Measurements from ENCODE around the gene ACSM2B.
"Not testable (repeated sequence)": the region's sequence is repeated elsewhere in the genome, so short reads cannot be mapped to it uniquely, and the experiment has no call there.

ACSM2B gene

DNA sequence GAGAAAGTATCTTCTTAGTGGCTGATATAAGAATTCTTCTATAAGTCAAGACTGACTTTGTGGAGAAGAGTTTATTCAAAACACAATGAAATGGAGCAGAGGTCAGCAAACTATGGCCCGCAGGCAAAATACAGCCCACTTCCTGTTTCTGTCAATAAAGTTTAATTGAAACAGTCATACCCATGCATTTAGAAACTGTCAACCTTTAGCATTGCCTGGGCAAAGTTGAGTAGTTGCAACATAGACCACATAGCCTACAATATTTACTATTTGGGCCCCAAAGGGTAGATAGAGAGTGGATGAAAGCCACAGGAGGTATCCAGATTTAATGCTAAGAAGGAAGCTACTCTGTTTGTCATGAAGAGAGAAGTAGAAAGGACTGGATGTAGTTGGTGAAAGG is 38.0 kb downstream of the ACSM2B start:
- no peak for DNase-seq

DNA sequence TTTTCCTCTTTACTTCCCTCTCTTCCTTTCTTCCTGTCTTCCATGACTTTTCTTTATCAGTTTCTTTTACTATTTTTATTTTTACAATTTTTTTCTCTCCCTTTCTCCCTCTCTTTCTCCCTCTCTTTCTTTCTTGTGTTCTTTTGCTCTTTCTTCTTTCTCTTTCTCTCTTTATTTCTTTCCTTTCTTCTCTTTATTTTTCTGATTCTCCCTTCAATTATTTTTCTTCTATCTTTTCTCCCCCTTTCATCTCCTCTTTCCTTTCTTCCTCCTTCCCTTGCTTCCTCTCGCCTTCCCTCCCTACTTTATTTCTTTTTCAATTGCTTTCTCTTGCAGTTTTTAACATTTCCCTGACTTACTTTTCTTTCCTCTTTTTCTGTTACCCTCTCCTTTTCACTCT is 39.5 kb downstream of the ACSM2B start:
- DNase-seq = not testable (repeated sequence)

DNA sequence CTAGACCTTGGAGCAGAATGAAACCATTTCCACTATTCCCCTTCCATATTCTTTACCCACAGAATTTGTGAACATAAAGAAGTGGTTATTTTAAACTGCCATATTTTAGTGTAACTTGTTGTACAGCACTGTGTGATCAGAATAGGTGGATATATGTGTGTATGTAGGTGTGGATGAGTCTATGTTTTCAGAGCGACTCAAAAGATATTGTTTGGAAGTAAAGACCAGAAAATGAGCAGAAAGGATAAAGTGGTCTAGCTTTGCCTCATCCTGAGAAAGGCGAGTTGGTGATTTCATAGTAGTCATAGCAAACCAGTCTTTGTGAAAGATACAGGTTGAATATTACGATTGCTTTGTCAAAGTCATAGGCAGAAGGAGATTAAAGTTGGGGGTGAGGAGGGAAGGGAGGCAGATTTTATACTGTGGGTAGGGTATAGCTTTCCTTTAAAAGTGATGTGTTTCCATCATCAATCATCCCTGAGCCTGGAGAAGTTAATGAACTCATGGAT is 43.8 kb downstream of the ACSM2B start:
- DNase-seq = not testable (repeated sequence)

DNA sequence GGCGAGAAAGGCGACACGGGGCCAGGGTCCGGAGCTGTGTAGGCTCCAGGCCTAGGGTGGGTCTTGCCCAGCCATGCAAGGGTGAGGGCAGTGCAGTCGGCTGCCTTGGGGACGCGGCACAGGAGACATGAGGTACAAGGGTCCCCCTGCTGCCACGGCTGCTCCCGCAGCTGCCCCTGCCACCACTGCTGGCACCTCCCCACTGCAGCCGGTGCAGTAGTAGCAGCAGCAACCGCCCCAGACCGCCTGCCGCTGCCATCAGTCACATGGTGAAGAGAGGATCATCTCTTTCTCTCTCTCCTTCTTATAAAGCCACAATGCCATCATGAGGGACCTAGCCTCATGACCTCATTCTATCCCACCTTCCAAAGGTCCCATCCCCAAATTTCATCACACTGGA is 44.4 kb downstream of the ACSM2B start:
- DNase-seq = not testable (repeated sequence)

DNA sequence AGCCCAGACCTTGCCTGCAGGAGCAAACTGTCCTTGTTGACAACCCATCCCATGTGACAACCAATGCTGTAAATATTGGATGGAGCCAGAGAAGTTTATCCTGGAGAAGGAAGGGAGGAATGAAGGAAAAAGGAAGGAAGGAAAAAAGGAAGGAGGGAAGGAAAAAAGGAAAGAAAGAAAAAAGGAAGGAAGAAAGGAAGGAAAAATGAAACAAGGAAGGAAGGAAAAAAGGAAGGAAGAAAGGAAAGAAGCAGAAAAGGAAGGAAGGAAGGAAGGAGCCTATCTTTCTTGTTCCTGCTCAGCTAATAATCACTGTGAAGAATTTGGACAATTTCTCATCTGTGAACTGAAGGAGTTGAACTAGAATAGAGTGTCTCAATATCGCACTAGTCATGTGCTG is 56.1 kb downstream of the ACSM2B start:
- DNase-seq = no peak

DNA sequence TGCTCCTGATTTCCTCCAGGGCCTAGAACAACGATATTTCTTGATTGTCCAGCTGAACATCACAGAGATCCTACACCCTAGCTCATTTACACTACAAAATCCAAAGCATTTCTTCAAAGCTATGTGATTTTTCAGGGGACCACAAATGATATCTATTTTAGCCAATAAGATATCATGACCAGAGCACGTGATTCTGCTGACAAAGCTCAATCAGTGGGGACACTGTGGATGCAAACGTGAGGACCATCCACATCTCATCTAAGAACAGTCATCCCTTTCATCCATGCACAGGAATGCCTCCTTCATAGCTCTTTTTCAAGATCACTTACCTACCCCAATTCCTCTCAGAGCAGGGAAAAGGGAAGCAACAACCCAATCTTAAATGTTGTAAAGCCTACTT is 56.9 kb downstream of the ACSM2B start:
- DNase-seq = no peak

DNA sequence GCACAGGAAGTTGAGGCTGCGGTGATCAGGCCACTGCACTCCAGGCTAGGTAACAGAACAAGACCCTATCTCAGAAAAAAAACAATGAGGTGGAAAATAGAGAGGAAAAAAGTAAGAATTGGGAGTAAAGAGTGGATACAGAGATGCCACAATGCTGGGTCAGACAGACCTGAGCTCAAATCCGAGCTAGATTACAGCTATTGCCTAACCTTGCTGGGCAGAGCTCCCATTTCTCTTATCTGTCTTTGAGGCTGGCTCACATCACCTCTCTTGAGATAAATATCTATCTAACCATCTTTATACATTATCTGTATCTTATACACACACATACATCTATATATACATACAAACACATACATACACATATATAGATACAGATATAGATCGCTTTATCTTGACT is 59.0 kb downstream of the ACSM2B start:
- no peak for DNase-seq

DNA sequence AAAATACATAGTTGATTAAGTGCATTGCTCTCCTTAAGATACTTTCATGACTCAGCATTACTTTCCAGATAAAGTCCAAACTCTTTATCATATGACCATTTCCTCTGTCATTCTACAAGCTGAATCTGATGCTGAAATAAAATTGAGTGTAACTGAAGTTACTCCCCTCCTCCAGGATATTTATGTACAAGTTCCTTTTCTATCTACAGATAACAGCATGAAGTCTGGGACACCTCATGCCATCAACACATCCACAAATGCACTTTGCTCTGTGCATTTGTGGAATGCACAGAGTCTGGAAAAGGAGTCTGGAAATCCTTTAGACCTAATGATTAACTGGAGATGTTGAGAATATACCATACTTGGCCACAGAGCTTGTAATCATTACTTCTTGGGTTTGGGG is 60.5 kb downstream of the ACSM2B start:
- DNase-seq = no peak

DNA sequence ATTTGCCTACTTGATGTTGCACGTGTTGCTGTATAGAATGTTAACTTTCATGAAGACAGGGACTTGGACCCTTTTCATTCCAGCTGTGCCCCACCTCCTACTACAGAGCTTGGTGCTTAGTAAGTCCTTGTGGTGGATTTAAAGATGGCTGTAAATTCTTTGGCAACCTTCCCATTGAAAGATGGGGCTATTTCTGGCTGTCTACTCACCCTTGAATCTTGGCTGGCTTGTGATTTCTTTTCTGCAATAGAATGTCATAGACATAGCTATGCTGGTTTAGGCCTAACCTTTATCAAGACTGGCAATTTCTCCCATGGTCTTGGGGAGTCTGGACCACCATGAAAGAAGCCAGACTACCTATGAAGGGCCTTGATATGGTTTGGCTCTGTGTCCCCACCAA is 65.8 kb downstream of the ACSM2B start:
- no peak for DNase-seq

DNA sequence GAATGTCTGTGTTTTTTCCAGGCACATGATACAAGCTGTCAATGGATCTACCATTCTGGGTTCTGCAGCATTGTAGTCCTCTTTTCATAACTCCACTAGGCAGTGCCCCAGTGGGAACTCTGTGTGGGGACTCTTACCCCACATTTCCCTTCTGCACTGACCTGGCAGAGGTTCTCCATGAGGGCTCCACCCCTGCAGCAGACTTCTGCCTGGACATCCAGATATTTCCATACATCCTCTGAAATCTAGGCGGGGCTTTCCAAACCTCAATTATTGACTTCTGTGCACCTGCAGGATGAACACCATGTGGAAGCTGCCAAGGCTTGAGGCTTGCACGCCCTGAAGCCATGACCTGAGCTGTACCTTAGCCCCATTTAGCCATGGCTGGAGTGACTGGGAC is 68.9 kb downstream of the ACSM2B start:
- no peak for DNase-seq

DNA sequence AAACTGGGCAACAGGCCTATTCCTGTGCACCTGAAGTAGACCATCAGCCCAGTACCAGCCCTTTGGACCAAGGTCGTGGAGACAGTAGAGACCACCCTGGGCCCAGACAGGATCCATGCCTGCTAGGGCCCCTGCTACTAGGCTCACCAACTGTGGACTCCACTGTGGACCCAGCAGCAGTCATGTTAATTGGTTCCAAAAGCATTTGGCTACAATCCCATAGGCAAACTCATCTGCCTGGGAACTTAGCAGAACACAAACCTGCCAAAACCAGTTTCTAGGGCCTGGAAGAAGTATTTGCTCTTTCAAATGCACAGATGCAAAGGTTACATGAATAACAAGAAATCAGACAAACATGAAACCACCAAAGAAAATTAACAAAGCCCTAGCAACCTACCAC is 71.7 kb downstream of the ACSM2B start:
- no peak for DNase-seq

DNA sequence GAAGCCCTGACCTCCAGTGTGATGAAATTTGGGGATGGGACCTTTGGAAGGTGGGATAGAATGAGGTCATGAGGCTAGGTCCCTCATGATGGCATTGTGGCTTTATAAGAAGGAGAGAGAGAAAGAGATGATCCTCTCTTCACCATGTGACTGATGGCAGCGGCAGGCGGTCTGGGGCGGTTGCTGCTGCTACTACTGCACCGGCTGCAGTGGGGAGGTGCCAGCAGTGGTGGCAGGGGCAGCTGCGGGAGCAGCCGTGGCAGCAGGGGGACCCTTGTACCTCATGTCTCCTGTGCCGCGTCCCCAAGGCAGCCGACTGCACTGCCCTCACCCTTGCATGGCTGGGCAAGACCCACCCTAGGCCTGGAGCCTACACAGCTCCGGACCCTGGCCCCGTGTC is 84.7 kb downstream of the ACSM2B start:
- DNase-seq = not testable (repeated sequence)

DNA sequence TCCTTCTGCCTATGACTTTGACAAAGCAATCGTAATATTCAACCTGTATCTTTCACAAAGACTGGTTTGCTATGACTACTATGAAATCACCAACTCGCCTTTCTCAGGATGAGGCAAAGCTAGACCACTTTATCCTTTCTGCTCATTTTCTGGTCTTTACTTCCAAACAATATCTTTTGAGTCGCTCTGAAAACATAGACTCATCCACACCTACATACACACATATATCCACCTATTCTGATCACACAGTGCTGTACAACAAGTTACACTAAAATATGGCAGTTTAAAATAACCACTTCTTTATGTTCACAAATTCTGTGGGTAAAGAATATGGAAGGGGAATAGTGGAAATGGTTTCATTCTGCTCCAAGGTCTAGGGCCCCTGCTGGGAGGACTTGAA is 85.2 kb downstream of the ACSM2B start:
- not testable (repeated sequence) for DNase-seq
